Left ventricle myocardium inferior (tissue), 1 donor: ENCODE results near the gene ERH. TPM values are rescaled to one million over a fixed set of nuclear protein-coding genes. Genes with fewer than 3 reads are reported as not detected.
A peak's percentile ranks its signal among the peaks of the same experiment; 100 is the strongest.

Experiments
- DNase-seq: peaks from one replicate; pipeline ENCODE4 v3.0.0-alpha.2; 2020
- H3K27ac ChIP-seq: fragments of 200-600 bp; replicated peaks from 2 replicates; pipeline ENCODE4 v1.8.0; 2021
- H3K27me3 ChIP-seq: fragments of 200-600 bp; 2 replicates; pipeline ENCODE4 v1.8.0; 2021; ENCODE audit warnings: low read depth
- H3K36me3 ChIP-seq: fragments of 200-600 bp; 2 replicates; pipeline ENCODE4 v1.8.0; 2021
- H3K4me1 ChIP-seq: fragments of 200-600 bp; 2 replicates; pipeline ENCODE4 v1.8.0; 2021
- H3K4me3 ChIP-seq: fragments of 200-600 bp; 2 replicates; pipeline ENCODE4 v1.8.0; 2021; ENCODE audit warnings: mild to moderate bottlenecking, moderate library complexity
- H3K9me3 ChIP-seq: fragments of 200-600 bp; replicated peaks from 2 replicates; pipeline ENCODE4 v1.8.0; 2021
- intact Hi-C: fragments of 100-400 bp; cut with micrococcal nuclease; formaldehyde crosslinking; loops from one replicate; pipeline ENCODE4 v1.11.0; 2022
- total RNA-seq: library from RNA; stranded (reverse); fragmentation: NEBNext Ultra II Directional; extraction: Animal tissue kit (Norgen Biotek cat#: 25700); gene quantifications from one replicate; pipeline ENCODE4 v1.2.1, GENCODE V29; 2021
- TF ChIP-seq, protein P1 (sequence below): fragments of 200-600 bp; IDR thresholded peaks from 2 replicates; pipeline ENCODE4 v1.8.0; 2021; ENCODE audit warnings: antibody characterized with exemption, mild to moderate bottlenecking, borderline replicate concordance
- donor health status: DM: no; HTN: yes; CAD: no; lungs with severe emphysema.

The ERH gene
- total RNA-seq, 1 donor from 2014 or later, result 105 TPM

DNA sequence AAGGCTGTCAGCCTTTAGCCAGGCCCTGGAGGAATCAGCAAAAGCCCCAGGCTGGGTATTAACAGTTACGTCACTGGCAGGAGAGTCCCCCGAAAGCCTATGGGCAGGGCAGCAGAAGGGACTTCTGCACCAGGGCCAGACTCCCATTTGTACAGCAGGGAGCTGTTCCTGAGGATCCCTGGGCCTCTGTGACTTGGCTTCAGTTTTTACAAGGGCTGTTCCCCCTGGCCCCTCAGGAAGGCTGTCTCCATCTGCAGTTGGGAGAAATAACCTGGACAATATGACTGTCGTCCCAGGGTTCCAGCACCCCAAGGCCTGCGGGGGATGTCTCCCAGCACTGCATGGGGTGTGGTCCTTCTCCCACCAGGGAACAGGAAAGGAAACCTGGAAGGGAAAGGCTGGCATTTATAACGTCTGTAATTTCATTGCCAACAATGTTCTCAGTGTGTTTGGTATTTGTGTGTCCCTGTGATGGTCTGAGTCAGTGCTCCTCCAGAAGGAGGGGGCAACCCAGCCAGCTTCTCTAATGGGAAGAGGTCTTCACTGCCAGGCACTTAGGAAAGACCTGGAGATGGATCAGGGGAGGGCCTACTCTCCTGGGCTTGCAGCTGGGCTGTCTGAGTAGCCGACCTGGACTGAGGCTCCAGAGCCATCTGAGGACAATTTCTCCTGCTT is 42.4 kb downstream of the ERH start:
- no peak for DNase-seq

DNA sequence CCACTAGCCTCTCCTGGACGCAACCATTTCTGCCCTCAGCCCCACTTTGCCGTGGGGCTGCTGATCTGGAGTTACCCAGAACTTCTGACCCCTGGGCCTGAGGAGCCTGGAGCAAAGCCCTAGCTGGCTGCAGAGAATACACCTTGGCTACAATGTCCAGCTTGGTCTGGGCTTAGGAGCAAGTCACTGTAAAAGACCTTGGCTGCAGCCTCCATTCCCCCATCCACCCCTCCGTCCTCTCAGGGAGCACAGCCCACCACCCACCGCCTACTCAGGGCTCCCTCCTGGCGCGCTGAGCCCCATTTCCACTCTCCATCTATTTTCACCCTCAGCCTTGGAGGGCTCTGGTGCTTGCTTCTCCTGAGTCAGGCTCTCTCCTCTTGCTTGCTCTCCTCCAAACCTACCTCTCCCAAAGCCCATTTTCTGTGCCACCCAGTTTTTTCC is 42.9 kb downstream of the ERH start:
- H3K27me3 ChIP-seq, result peaks cover 4% of the 10 kb centered on the region
- DNase-seq, result no peak
- peaks cover 13% of the 10 kb centered on the region for H3K36me3 ChIP-seq
- no peak overlapping the region for H3K4me3 ChIP-seq
- TF ChIP-seq, protein P1, sequence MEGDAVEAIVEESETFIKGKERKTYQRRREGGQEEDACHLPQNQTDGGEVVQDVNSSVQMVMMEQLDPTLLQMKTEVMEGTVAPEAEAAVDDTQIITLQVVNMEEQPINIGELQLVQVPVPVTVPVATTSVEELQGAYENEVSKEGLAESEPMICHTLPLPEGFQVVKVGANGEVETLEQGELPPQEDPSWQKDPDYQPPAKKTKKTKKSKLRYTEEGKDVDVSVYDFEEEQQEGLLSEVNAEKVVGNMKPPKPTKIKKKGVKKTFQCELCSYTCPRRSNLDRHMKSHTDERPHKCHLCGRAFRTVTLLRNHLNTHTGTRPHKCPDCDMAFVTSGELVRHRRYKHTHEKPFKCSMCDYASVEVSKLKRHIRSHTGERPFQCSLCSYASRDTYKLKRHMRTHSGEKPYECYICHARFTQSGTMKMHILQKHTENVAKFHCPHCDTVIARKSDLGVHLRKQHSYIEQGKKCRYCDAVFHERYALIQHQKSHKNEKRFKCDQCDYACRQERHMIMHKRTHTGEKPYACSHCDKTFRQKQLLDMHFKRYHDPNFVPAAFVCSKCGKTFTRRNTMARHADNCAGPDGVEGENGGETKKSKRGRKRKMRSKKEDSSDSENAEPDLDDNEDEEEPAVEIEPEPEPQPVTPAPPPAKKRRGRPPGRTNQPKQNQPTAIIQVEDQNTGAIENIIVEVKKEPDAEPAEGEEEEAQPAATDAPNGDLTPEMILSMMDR, result no peak
- peak overlapping the region; percentile 48 for H3K27ac ChIP-seq
- intact Hi-C loops, result loop anchor here (10.0 kb wide), 1 partner anchor 110 kb away; no protein-coding TSS in a partner anchor
- no peaks in the 10 kb centered on the region for H3K9me3 ChIP-seq
- peaks cover 16% of the 10 kb centered on the region for H3K4me1 ChIP-seq

More for the DNA sequence above, 42.4 kb downstream of the ERH start:
- intact Hi-C loops, result loop anchor here (10.0 kb wide), 1 partner anchor 111 kb away; no protein-coding TSS in a partner anchor
- TF ChIP-seq, protein P1, result no peak
- H3K4me1 ChIP-seq, result peaks cover 16% of the 10 kb centered on the region
- H3K4me3 ChIP-seq, result no peak overlapping the region
- peak overlapping the region; percentile 48 for H3K27ac ChIP-seq
- peaks cover 9% of the 10 kb centered on the region for H3K36me3 ChIP-seq
- H3K27me3 ChIP-seq, result no peaks in the 10 kb centered on the region
- H3K9me3 ChIP-seq, result no peaks in the 10 kb centered on the region

DNA sequence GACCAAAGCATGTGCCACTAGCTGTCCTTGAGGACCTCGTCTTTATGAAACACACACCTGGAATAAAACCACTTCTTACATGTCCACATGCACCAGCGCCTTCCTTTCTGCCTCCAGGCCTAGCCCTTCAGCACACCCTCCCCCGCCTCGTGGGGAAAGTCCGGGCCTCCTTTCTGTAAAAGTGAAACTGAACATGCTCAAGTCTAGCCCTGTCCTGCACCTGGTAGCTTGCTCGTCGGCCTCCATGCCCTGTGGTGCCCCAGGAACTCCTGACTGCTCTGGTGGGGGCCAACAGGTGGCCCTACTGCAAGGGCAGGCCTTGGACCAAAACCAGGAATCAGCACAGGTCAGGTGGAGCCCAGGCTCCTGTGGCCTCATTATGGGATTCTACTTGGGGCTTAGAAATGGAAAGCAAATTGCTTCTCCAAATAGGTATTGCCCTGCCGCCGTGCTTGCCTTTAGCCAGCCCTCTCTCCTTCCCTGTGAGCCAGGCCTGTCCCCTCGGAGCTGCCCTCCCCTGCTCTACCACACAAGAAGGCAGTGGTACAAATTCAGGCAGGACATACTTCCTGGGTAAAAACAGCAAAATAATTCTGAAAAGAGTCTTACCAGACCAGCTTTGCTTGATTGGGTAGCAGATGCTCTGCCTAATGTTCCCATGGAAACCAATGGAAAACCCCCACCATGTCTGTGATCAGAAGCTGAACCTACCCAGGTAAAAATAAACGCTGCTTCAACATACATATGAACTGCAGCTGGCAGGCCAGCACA is 43.5 kb downstream of the ERH start:
- TF ChIP-seq, protein P1, result no peak
- peaks cover 16% of the 10 kb centered on the region for H3K4me1 ChIP-seq
- no peak overlapping the region for H3K4me3 ChIP-seq
- intact Hi-C loops, result loop anchor here (10.0 kb wide), 1 partner anchor 110 kb away; no protein-coding TSS in a partner anchor
- DNase-seq, result no peak
- H3K9me3 ChIP-seq, result no peaks in the 10 kb centered on the region
- peaks cover 4% of the 10 kb centered on the region for H3K27me3 ChIP-seq
- peaks cover 19% of the 10 kb centered on the region for H3K36me3 ChIP-seq
- H3K27ac ChIP-seq, result peak overlapping the region; percentile 48

DNA sequence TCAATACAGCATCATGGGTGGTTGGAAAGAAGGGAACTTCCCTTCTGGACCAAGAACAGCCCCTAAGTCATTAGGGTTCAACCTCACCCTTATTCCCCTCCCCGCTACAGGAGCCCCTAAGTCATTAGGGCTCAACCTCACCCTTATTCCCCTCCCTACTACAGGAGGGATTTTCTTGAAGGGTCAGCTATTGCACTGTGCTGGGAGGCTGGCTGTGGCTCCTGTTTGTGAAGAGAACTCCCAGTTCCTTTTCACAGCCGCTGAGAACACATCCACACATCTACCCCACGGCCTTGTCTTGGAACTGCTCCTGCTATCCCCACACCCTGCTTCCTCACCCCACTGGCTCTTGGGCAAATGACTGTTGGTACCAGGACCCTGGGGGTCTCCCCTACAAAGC is 44.9 kb downstream of the ERH start:
- Histone ChIP-seq H3K27me3 (peaks cover 4% of the 10 kb centered on the region), H3K27ac (no peak overlapping the region), H3K4me3 (no peak overlapping the region), H3K36me3 (peaks cover 33% of the 10 kb centered on the region), H3K4me1 (peaks cover 16% of the 10 kb centered on the region), H3K9me3 (no peaks in the 10 kb centered on the region)
- intact Hi-C loops, result loop anchor here (10.0 kb wide), 1 partner anchor 108 kb away; no protein-coding TSS in a partner anchor
- TF ChIP-seq, protein P1, result no peak
- DNase-seq, result no peak

DNA sequence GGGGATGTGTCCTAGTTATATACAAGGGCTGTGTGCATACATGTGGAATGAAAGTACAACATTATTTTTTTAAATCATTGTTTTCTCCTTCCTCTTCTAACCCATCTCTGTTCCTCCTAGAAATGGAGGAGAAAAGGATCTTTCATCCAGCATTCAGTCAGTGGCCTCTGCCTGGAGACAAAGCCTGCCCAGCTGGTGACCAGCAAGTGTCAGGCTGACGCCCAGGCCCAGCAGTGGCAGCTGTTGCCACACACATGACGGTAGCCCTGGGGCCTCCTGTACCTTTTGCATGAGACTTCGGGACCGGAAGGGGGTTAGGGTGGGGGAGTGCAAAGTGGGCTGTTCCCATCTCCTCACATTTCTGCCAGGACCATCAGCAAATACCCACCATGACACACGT is 46.2 kb downstream of the ERH start:
- Histone ChIP-seq H3K36me3 (peaks cover 46% of the 10 kb centered on the region), H3K27me3 (peaks cover 4% of the 10 kb centered on the region)
- TF ChIP-seq, protein P1, result no peak

More for the DNA sequence above, 46.2 kb downstream of the ERH start:
- no peak overlapping the region for H3K4me3 ChIP-seq
- H3K27ac ChIP-seq, result no peak overlapping the region
- DNase-seq, result no peak
- H3K9me3 ChIP-seq, result no peaks in the 10 kb centered on the region
- H3K4me1 ChIP-seq, result peaks cover 16% of the 10 kb centered on the region
- intact Hi-C loops, result loop anchor here (10.0 kb wide), 1 partner anchor 107 kb away; no protein-coding TSS in a partner anchor
